Smooth muscle cell (in vitro differentiated cells): ENCODE results near the gene GPC3. TPM values are rescaled to one million over a fixed set of nuclear protein-coding genes. Genes with fewer than 3 reads are reported as not detected.

Experiments used
- DNase-seq: peaks from one replicate; lab custom pipeline; 2025; ENCODE audit not compliant: unreplicated experiment; lab: John Stamatoyannopoulos, UW
- H2AFZ ChIP-seq: fragments of 200-600 bp; sonication (generic); 2 replicates; pipeline ENCODE4 v1.6.0; 2016; ENCODE audit warnings: antibody characterized with exemption, low read depth, mild to moderate bottlenecking
- H3F3A ChIP-seq: fragments of 200-600 bp; sonication (generic); 2 replicates; pipeline ENCODE4 v1.6.0; 2017; ENCODE audit warnings: antibody characterized with exemption, low read depth
- H3K27ac ChIP-seq: fragments of 200-600 bp; sonication (generic); 2 replicates; pipeline ENCODE4 v1.5.1; 2016; ENCODE audit warnings: low read depth, mild to moderate bottlenecking
- H3K27me3 ChIP-seq: fragments of 200-600 bp; sonication (generic); 2 replicates; pipeline ENCODE4 v1.6.1; 2016; ENCODE audit warnings: low read depth, mild to moderate bottlenecking
- H3K36me3 ChIP-seq: fragments of 200-600 bp; sonication (generic); 2 replicates; pipeline ENCODE4 v1.5.1; 2016; ENCODE audit warnings: low read depth
- H3K4me1 ChIP-seq: fragments of 200-600 bp; sonication (generic); 2 replicates; pipeline ENCODE4 v1.5.1; 2016; ENCODE audit warnings: low read depth
- H3K4me2 ChIP-seq: fragments of 200-600 bp; sonication (generic); 2 replicates; pipeline ENCODE4 v1.6.0; 2016; ENCODE audit warnings: mild to moderate bottlenecking
- H3K4me3 ChIP-seq: fragments of 200-600 bp; sonication (generic); 2 replicates; pipeline ENCODE4 v1.5.1; 2016; ENCODE audit warnings: mild to moderate bottlenecking
- H3K79me2 ChIP-seq: fragments of 200-600 bp; sonication (generic); 2 replicates; pipeline ENCODE4 v1.6.0; 2016; ENCODE audit warnings: low read depth, mild to moderate bottlenecking
- H3K9ac ChIP-seq: fragments of 200-600 bp; sonication (generic); 2 replicates; pipeline ENCODE4 v1.6.0; 2016; ENCODE audit warnings: low read depth
- H3K9me3 ChIP-seq: fragments of 200-600 bp; sonication (generic); replicated peaks from 2 replicates; pipeline ENCODE4 v1.5.1; 2016; ENCODE audit warnings: low read depth
- H4K20me1 ChIP-seq: fragments of 200-600 bp; sonication (generic); 2 replicates; pipeline ENCODE4 v1.6.0; 2016; ENCODE audit warnings: low read depth
- WGBS: methylation state at CpG from one replicate; pipeline ENCODE4 v1.1.7; 2016; ENCODE audit warnings: low lambda C conversion rate; 5-methylcytosine and 5-hydroxymethylcytosine counted together
- polyA plus RNA-seq: library from polyadenylated mRNA; unstranded; fragments of >200 nt; fragmentation: Nextera tagmentation; extraction: Ambion mirVana; gene quantifications from 2 replicates; pipeline ENCODE4 v1.2.1, GENCODE V29; 2016
- total RNA-seq: library from RNA; depleted of rRNA; stranded (reverse); fragments of >200 nt; gene quantifications from 2 replicates; pipeline ENCODE4 v1.2.3, GENCODE V29; 2014
- TF ChIP-seq, protein P1 (sequence below): fragments of 200-600 bp; sonication (generic); IDR thresholded peaks from 2 replicates; pipeline ENCODE4 v1.5.1; 2017; ENCODE audit warnings: borderline replicate concordance, mild to moderate bottlenecking, antibody characterized with exemption; ENCODE audit not compliant: insufficient read depth, poor library complexity, severe bottlenecking

Gene GPC3
- total and polyA plus RNA-seq, 2 experiments from 2014 or later, result 120 to 191 TPM

- DNase-seq, result no peak
- Histone ChIP-seq H3K4me1 (peaks cover 20% of the 10 kb centered on the region), H4K20me1 (no peaks in the 10 kb centered on the region), H3F3A (no peaks in the 10 kb centered on the region), H2AFZ (no peak overlapping the region), H3K27ac (no peak overlapping the region), H3K9me3 (no peaks in the 10 kb centered on the region), H3K4me3 (no peak overlapping the region), H3K36me3 (no peaks in the 10 kb centered on the region), H3K79me2 (peaks cover 4% of the 10 kb centered on the region), H3K9ac (no peak overlapping the region), H3K27me3 (no peaks in the 10 kb centered on the region), H3K4me2 (no peak overlapping the region)
- 59% methylated on average over 3 of the region's 3 CpGs for WGBS
- TF ChIP-seq, protein P1, sequence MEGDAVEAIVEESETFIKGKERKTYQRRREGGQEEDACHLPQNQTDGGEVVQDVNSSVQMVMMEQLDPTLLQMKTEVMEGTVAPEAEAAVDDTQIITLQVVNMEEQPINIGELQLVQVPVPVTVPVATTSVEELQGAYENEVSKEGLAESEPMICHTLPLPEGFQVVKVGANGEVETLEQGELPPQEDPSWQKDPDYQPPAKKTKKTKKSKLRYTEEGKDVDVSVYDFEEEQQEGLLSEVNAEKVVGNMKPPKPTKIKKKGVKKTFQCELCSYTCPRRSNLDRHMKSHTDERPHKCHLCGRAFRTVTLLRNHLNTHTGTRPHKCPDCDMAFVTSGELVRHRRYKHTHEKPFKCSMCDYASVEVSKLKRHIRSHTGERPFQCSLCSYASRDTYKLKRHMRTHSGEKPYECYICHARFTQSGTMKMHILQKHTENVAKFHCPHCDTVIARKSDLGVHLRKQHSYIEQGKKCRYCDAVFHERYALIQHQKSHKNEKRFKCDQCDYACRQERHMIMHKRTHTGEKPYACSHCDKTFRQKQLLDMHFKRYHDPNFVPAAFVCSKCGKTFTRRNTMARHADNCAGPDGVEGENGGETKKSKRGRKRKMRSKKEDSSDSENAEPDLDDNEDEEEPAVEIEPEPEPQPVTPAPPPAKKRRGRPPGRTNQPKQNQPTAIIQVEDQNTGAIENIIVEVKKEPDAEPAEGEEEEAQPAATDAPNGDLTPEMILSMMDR, result no peak
Measured at GRCh38 chrX:133981924-133982323, 3.5 kb downstream of the GPC3 start.

GRCh38 chrX:133980832-133981588 is 4.4 kb downstream of the GPC3 start:
- Histone ChIP-seq H3K4me3 (no peak overlapping the region), H3K4me1 (peaks cover 20% of the 10 kb centered on the region), H3K27me3 (no peaks in the 10 kb centered on the region), H3K79me2 (peaks cover 4% of the 10 kb centered on the region), H3K4me2 (peak overlapping the region; percentile 37), H3K36me3 (no peaks in the 10 kb centered on the region), H4K20me1 (no peaks in the 10 kb centered on the region), H3K27ac (peak overlapping the region; percentile 44), H3K9ac (no peak overlapping the region), H3K9me3 (no peaks in the 10 kb centered on the region), H2AFZ (no peak overlapping the region), H3F3A (no peaks in the 10 kb centered on the region)
- WGBS, result 67% methylated on average over 5 of the region's 5 CpGs
- DNase-seq, result no peak
- TF ChIP-seq, protein P1, result no peak

- Histone ChIP-seq H3K4me3 (no peak overlapping the region), H3K9ac (no peak overlapping the region), H3K4me2 (peak overlapping the region; percentile 37), H2AFZ (no peak overlapping the region), H3K4me1 (peaks cover 20% of the 10 kb centered on the region), H4K20me1 (no peaks in the 10 kb centered on the region), H3K27me3 (no peaks in the 10 kb centered on the region), H3F3A (no peaks in the 10 kb centered on the region), H3K36me3 (no peaks in the 10 kb centered on the region), H3K27ac (peak overlapping the region; percentile 44), H3K79me2 (peaks cover 4% of the 10 kb centered on the region), H3K9me3 (no peaks in the 10 kb centered on the region)
- TF ChIP-seq, protein P1, result no peak
- 28% methylated on average over 2 of the region's 2 CpGs for WGBS
- no peak for DNase-seq
Measured at GRCh38 chrX:133980406-133980805, 5.0 kb downstream of the GPC3 start.
